ENCODE data around the gene PRDM16.

PRDM16 gene

DNA sequence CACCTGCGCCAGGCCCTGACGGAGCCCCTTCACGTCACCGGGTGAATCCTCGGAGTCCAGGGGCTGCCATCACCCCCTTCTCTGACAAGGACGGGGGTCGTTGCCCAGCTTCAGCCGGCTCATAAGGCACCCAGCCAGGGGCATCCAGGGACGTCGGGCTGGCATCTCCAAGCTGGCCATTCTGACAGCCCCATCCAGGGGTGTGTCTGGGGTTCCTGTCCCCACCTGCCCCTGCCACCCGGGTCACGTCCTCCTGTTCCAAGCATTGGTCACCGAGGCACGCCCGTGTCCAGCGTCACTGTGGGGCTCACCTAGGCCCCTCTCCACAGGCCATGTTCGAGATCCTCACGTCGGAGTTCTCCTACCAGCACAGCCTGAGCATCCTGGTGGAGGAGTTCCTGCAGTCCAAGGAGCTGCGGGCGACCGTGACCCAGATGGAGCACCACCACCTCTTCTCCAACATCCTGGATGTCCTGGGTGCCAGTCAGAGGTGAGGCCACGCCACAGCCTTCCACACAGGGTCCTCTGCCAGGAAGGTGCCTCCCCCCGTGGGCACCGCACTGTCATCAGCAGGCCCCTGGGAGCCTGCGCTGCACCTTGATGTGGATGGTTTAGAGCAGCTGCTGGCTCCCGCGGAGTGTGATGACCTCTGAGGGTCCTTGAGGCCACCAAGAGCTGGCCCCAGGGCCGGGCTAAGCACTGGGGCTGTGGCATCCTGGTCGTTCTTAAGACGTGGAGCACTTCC, 400.3 kb downstream of the PRDM16 start:
- no peak overlapping the region for H3K4me3 ChIP-seq (ENCODE audit: low read depth, low read length)
- no peak for TF ChIP-seq CTCF (IDR thresholded peaks at IDR 0.05; ENCODE audit: borderline replicate concordance, insufficient read depth, low read depth, low read length)

- no peak for TF ChIP-seq CTCF (IDR thresholded peaks at IDR 0.05; ENCODE audit: borderline replicate concordance, insufficient read depth, low read depth, low read length)
- H3K4me3 ChIP-seq (ENCODE audit: low read depth, low read length) = no peak overlapping the region
Observed at GRCh38 chr1:3469849-3470649, 401.0 kb downstream of the PRDM16 start.

DNA sequence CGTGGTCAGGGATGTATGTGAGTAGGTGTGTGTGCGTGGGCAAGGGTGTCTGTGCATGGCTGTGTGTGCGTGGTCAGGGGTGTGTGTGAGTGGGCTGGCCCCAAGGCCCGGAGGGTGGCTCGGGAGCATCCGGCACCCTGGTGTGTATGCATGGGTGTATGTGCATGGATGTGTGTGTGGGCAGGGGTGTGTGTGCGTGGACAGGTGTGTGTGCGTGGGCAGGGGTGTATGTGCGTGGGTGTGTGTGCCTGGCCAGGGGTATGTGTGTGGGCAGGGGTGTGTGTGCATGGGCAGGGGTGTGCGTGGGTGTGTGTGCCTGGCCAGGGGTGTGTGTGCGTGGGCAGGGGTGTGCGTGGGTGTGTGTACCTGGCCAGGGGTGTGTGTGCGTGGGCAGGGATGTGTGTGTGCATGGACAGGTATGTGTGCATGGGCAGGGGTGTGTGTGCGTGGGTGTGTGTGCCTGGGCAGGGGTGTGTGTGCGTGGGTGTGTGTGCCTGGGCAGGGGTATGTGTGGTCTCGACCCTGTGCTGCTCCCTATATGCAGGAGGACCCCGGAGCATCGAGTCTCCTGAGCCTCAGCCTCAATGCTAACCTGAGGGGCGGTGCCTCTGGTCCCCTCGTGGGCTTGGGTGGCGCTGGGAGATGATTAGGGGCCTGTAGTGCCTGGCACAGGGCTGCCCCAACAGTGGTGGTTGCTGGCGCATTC, 401.8 kb downstream of the PRDM16 start:
- H3K4me3 ChIP-seq (ENCODE audit: low read depth, low read length) = no peak overlapping the region
- TF ChIP-seq CTCF (IDR thresholded peaks at IDR 0.05; ENCODE audit: borderline replicate concordance, insufficient read depth, low read depth, low read length) = no peak

GRCh38 chr1:3471356-3472087, 402.5 kb downstream of the PRDM16 start:
- no peak overlapping the region for H3K4me3 ChIP-seq (ENCODE audit: low read depth, low read length)
- no peak for TF ChIP-seq CTCF (IDR thresholded peaks at IDR 0.05; ENCODE audit: borderline replicate concordance, insufficient read depth, low read depth, low read length)

- no peak overlapping the region for H3K4me3 ChIP-seq (ENCODE audit: low read depth, low read length)
- no peak for TF ChIP-seq CTCF (IDR thresholded peaks at IDR 0.05; ENCODE audit: borderline replicate concordance, insufficient read depth, low read depth, low read length)
Observed at GRCh38 chr1:3472088-3472850, 403.3 kb downstream of the PRDM16 start.

GRCh38 chr1:3472906-3473305, 403.9 kb downstream of the PRDM16 start:
- no peak overlapping the region for H3K4me3 ChIP-seq (ENCODE audit: low read depth, low read length)
- no peak for TF ChIP-seq CTCF (IDR thresholded peaks at IDR 0.05; ENCODE audit: borderline replicate concordance, insufficient read depth, low read depth, low read length)

Measured in GM12875 (cell line).